Astrocyte (in vitro differentiated cells and primary cell): ENCODE measurements around the gene TNRC6C. TPM values are rescaled to one million over a fixed set of nuclear protein-coding genes. Genes with fewer than 3 reads are reported as not detected.

Source experiments
- DNase-seq: peaks from one replicate; pipeline ENCODE4 v3.0.0-alpha.2; 2010; ENCODE audit warnings: low read depth
- FAIRE-seq: peaks from 2 replicates; lab custom pipeline; 2011; peaks lifted over from hg19 to GRCh38; lab: Jason Lieb, UNC
- H2AFZ ChIP-seq: 2 replicates; pipeline ENCODE4 v1.6.0; 2012; ENCODE audit warnings: low read depth, low read length, inconsistent platforms
- H3K27ac ChIP-seq: 2 replicates; pipeline ENCODE4 v1.5.1; 2011; ENCODE audit warnings: low read depth, low read length, inconsistent platforms
- H3K27me3 ChIP-seq: 2 replicates; pipeline ENCODE4 v1.6.0; 2011; ENCODE audit warnings: low read length, inconsistent platforms; ENCODE audit not compliant: insufficient read depth
- H3K36me3 ChIP-seq: 2 replicates; pipeline ENCODE4 v1.5.1; 2011; ENCODE audit warnings: low read length, inconsistent platforms; ENCODE audit not compliant: insufficient read depth
- H3K4me1 ChIP-seq: 2 replicates; pipeline ENCODE4 v1.5.1; 2011; ENCODE audit warnings: low read length, inconsistent platforms; ENCODE audit not compliant: insufficient read depth
- H3K4me2 ChIP-seq: 2 replicates; pipeline ENCODE4 v1.6.0; 2012; ENCODE audit warnings: low read length, inconsistent platforms
- H3K4me3 ChIP-seq: 2 replicates; pipeline ENCODE4 v1.5.1; 2011; ENCODE audit warnings: low read depth, mild to moderate bottlenecking, low read length, inconsistent platforms; ENCODE audit not compliant: insufficient read depth
- H3K79me2 ChIP-seq: 2 replicates; pipeline ENCODE4 v1.6.0; 2012; ENCODE audit warnings: mild to moderate bottlenecking, low read length, inconsistent platforms; ENCODE audit not compliant: insufficient read depth
- H3K9ac ChIP-seq: 2 replicates; pipeline ENCODE4 v1.6.0; 2012; ENCODE audit warnings: mild to moderate bottlenecking, low read length, inconsistent platforms
- H3K9me3 ChIP-seq: 2 replicates; pipeline ENCODE4 v1.5.1; 2012; ENCODE audit warnings: low read depth, mild to moderate bottlenecking, low read length, inconsistent platforms; ENCODE audit not compliant: insufficient read depth
- H4K20me1 ChIP-seq: 2 replicates; pipeline ENCODE4 v1.6.0; 2012; ENCODE audit warnings: low read length, inconsistent platforms; ENCODE audit not compliant: insufficient read depth
- H3K27ac Mint-ChIP-seq: one replicate; pipeline ENCODE4 v1.8.0; 2021; ENCODE audit warnings: mild to moderate bottlenecking, mixed read lengths; ENCODE audit not compliant: unreplicated experiment
- H3K27me3 Mint-ChIP-seq: one replicate; pipeline ENCODE4 v1.8.0; 2021; ENCODE audit warnings: low read depth, mixed read lengths; ENCODE audit not compliant: unreplicated experiment
- H3K36me3 Mint-ChIP-seq: one replicate; pipeline ENCODE4 v1.8.0; 2021; ENCODE audit warnings: low read depth, mixed read lengths; ENCODE audit not compliant: unreplicated experiment
- H3K4me1 Mint-ChIP-seq: one replicate; pipeline ENCODE4 v1.8.0; 2021; ENCODE audit warnings: low read depth, mixed read lengths; ENCODE audit not compliant: unreplicated experiment
- H3K4me3 Mint-ChIP-seq: one replicate; pipeline ENCODE4 v1.8.0; 2021; ENCODE audit warnings: mild to moderate bottlenecking, moderate library complexity, mixed read lengths; ENCODE audit not compliant: unreplicated experiment
- H3K9me3 Mint-ChIP-seq: one replicate; pipeline ENCODE4 v1.8.0; 2021; ENCODE audit warnings: mild to moderate bottlenecking, mixed read lengths; ENCODE audit not compliant: unreplicated experiment
- CTCF ChIP-seq: IDR thresholded peaks from 2 replicates; pipeline ENCODE4 v1.5.1; 2011; ENCODE audit warnings: low read depth, mild to moderate bottlenecking, inconsistent platforms, low read length, moderate library complexity; ENCODE audit not compliant: insufficient read depth
- EZH2 ChIP-seq: IDR thresholded peaks from 2 replicates; pipeline ENCODE4 v1.6.1; 2012; ENCODE audit warnings: mild to moderate bottlenecking, low read length, inconsistent platforms; ENCODE audit not compliant: insufficient read depth
- total RNA-seq: library from RNA; stranded (reverse); gene quantifications from 2 replicates; pipeline ENCODE4 v1.2.1, GENCODE V29; 2021

TNRC6C gene
- total RNA-seq, 1 donor from 2014 or later: 7.3 TPM

- no peak overlapping the region for H3K9ac ChIP-seq
- FAIRE-seq: no peak
- H3K27me3 Mint-ChIP-seq: no peaks in the 10 kb centered on the region
- H3K36me3 ChIP-seq: no peaks in the 10 kb centered on the region
- peaks cover 2% of the 10 kb centered on the region for H3K4me1 Mint-ChIP-seq
- no peaks in the 10 kb centered on the region for H3K79me2 ChIP-seq
- H3K27ac ChIP-seq: no peak overlapping the region
- no peak overlapping the region for H3K4me3 Mint-ChIP-seq
- no peak overlapping the region for H3K4me3 ChIP-seq
- no peak overlapping the region for H2AFZ ChIP-seq
- no peak overlapping the region for H3K27ac Mint-ChIP-seq
- peaks cover 7% of the 10 kb centered on the region for H3K27me3 ChIP-seq
- no peak overlapping the region for H3K4me2 ChIP-seq
- no peaks in the 10 kb centered on the region for H3K9me3 ChIP-seq
- DNase-seq: no peak
- H3K9me3 Mint-ChIP-seq: no peaks in the 10 kb centered on the region
- no peaks in the 10 kb centered on the region for H4K20me1 ChIP-seq
- TF ChIP-seq CTCF (no peak), EZH2 (no peak)
- peaks cover 11% of the 10 kb centered on the region for H3K4me1 ChIP-seq
- peaks cover 4% of the 10 kb centered on the region for H3K36me3 Mint-ChIP-seq
Observed at GRCh38 chr17:78124081-78124835, 165.8 kb downstream of the TNRC6C start.

GRCh38 chr17:78124836-78125137 is 166.3 kb downstream of the TNRC6C start:
- Mint-ChIP-seq H3K36me3 (peaks cover 4% of the 10 kb centered on the region), H3K27me3 (no peaks in the 10 kb centered on the region), H3K4me3 (no peak overlapping the region), H3K4me1 (peaks cover 2% of the 10 kb centered on the region), H3K27ac (no peak overlapping the region), H3K9me3 (no peaks in the 10 kb centered on the region)
- Histone ChIP-seq H4K20me1 (no peaks in the 10 kb centered on the region), H3K36me3 (no peaks in the 10 kb centered on the region), H3K9ac (no peak overlapping the region), H3K79me2 (no peaks in the 10 kb centered on the region), H3K4me1 (peaks cover 11% of the 10 kb centered on the region), H3K9me3 (no peaks in the 10 kb centered on the region), H3K4me2 (no peak overlapping the region), H3K4me3 (no peak overlapping the region), H2AFZ (no peak overlapping the region), H3K27ac (no peak overlapping the region), H3K27me3 (peaks cover 7% of the 10 kb centered on the region)
- TF ChIP-seq EZH2 (no peak), CTCF (no peak)
- no peak for DNase-seq
- no peak for FAIRE-seq

- Histone ChIP-seq H2AFZ (no peak overlapping the region), H3K4me2 (no peak overlapping the region), H3K27me3 (peaks cover 9% of the 10 kb centered on the region), H3K27ac (no peak overlapping the region), H3K4me3 (no peak overlapping the region), H4K20me1 (no peaks in the 10 kb centered on the region), H3K36me3 (no peaks in the 10 kb centered on the region), H3K9me3 (no peaks in the 10 kb centered on the region), H3K4me1 (peaks cover 11% of the 10 kb centered on the region), H3K9ac (no peak overlapping the region), H3K79me2 (no peaks in the 10 kb centered on the region)
- DNase-seq (no peak), FAIRE-seq (no peak)
- peaks cover 4% of the 10 kb centered on the region for H3K36me3 Mint-ChIP-seq
- no peak for TF ChIP-seq EZH2
- peaks cover 2% of the 10 kb centered on the region for H3K4me1 Mint-ChIP-seq
- H3K9me3 Mint-ChIP-seq: no peaks in the 10 kb centered on the region
- no peak overlapping the region for H3K4me3 Mint-ChIP-seq
- no peak overlapping the region for H3K27ac Mint-ChIP-seq
- no peaks in the 10 kb centered on the region for H3K27me3 Mint-ChIP-seq
Observed at GRCh38 chr17:78125138-78125913, 166.8 kb downstream of the TNRC6C start.
